Measurements from ENCODE around the gene HPS4.

GRCh38 chr22:26463101-26463661 lies 20.4 kb downstream of the HPS4 start:
- TF ChIP-seq, protein P1, sequence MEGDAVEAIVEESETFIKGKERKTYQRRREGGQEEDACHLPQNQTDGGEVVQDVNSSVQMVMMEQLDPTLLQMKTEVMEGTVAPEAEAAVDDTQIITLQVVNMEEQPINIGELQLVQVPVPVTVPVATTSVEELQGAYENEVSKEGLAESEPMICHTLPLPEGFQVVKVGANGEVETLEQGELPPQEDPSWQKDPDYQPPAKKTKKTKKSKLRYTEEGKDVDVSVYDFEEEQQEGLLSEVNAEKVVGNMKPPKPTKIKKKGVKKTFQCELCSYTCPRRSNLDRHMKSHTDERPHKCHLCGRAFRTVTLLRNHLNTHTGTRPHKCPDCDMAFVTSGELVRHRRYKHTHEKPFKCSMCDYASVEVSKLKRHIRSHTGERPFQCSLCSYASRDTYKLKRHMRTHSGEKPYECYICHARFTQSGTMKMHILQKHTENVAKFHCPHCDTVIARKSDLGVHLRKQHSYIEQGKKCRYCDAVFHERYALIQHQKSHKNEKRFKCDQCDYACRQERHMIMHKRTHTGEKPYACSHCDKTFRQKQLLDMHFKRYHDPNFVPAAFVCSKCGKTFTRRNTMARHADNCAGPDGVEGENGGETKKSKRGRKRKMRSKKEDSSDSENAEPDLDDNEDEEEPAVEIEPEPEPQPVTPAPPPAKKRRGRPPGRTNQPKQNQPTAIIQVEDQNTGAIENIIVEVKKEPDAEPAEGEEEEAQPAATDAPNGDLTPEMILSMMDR (conservative IDR thresholded peaks at IDR 0.05; ENCODE audit: low read length) = no peak
- no peak for TF ChIP-seq EZH2phosphoT487 (IDR thresholded peaks at IDR 0.05; ENCODE audit: borderline replicate concordance, low read depth, low read length)
